GM12874 (cell line): Measurements from ENCODE around the gene ATP5F1B.

Source experiments
- TF ChIP-seq, protein P1 (sequence below): IDR thresholded peaks from 2 replicates; pipeline ENCODE4 v1.5.1; 2011; ENCODE audit warnings: low read depth, mild to moderate bottlenecking, control low read depth, low read length, moderate library complexity; ENCODE audit not compliant: insufficient read depth

The ATP5F1B gene

DNA sequence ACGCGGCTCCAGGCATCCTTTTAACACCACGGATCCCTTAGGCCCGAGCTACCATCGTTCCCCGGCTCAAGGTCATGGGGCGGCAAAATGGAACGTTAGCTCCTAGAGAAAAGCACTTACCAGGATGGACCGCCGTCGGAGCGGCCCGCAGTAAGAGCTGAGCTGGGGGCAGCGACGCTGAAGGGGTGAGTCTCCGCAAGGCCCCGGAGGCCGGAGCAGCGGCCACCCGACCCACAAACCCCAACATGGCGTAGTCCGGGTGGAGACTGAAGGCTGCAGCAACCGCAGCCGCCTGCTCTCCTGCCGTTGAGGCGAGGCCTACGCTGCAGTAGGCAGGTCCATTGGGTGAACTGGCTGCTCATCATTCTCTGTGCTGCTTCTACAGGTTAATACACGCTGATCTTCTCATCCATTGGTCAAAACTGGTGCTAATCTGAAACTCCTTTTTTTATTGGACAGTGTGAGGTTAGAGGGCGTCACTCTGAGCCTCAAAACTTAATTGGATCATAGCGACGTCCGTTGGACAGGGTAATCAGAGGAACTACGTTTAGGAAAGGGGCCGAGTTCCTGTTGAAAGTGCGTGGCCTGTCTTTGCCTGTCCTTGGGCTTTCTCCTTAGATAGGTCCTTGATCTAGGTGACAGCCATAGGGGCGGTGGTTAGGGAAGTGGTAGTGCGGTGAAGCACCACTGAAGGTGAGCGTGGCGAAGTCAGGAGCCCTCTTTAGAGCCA is at the start of gene ATP5F1B:
Gene ATP5F1B, minus strand, starts transcription at position 268 of the 730 bp plus-strand sequence. Its CDS starts 21 bp downstream, at position 247.
- TF ChIP-seq, protein P1, sequence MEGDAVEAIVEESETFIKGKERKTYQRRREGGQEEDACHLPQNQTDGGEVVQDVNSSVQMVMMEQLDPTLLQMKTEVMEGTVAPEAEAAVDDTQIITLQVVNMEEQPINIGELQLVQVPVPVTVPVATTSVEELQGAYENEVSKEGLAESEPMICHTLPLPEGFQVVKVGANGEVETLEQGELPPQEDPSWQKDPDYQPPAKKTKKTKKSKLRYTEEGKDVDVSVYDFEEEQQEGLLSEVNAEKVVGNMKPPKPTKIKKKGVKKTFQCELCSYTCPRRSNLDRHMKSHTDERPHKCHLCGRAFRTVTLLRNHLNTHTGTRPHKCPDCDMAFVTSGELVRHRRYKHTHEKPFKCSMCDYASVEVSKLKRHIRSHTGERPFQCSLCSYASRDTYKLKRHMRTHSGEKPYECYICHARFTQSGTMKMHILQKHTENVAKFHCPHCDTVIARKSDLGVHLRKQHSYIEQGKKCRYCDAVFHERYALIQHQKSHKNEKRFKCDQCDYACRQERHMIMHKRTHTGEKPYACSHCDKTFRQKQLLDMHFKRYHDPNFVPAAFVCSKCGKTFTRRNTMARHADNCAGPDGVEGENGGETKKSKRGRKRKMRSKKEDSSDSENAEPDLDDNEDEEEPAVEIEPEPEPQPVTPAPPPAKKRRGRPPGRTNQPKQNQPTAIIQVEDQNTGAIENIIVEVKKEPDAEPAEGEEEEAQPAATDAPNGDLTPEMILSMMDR = no peak

DNA sequence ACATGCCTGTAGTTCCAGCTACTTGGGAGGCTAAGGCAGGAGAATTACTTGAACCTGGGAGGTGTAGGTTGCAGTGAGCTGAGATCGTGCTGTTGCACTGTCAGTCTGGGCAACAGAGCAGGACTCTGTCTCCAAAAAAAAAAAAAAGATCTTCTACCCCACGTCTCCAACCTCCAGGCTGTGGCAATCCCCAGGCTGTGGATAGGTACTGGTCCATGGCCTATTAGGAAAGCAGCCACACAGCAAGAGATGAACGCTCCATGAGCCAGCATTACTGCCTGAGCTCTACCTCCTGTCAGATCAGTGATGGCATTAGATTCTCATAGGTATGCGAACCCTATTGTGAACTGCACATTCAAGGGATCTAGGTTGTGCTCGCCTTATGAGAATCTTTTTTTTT is 48.4 kb upstream of the ATP5F1B start:
- TF ChIP-seq, protein P1 = no peak

DNA sequence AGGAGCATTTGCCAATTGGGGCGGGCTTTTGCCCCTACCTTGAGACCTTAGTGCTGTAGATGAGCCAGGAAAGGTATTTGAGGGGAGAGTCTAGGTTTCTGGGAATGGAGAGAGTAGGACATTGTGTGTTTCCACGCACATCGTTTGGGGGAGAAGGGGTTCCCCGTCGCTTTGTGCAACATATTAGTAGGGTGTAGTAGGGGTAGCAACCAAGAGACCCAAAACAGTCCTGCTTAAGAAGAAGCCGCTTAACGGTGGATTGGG is 43.0 kb upstream of the ATP5F1B start:
- TF ChIP-seq, protein P1 = no peak

DNA sequence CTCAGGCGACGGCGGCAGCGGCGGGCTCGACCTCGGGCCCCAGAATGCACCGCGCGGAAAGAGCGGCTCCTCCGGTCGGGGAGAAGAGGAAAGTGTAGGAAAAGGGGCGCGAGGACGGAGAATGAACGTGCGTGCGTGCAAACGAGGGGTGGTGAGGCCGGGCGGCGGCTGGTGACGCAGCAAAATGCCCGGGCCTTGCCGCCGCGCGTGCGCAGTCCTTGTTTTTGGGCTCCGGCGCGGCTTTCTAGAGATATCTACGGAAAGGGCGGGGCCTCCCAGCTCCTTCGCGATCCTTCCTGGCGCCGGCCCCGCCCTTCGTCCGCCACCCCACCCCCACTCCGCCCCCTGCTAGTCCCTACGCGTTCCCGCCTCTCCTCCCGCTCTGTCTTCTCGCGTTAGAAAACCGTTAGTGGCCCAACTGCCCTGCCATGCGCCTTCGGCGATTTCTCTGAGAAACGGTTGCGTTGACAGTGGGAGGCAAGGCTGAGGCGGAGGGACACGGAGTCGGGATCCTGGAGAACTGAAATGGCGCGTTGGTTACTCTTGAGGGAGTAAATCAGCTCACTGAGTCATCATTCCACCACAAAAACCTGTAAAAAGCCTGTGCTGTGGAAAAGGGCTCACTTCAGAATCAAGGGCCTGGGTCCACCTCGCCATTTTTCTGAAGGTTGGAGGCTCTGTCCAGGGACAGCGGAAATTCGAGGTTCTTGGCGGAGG is 42.5 kb upstream of the ATP5F1B start, which contains the start of gene PTGES3:
Gene PTGES3, minus strand, starts transcription at position 156 of the 717 bp plus-strand sequence. CDS start 285 bp downstream, outside the sequence.
- TF ChIP-seq, protein P1 = no peak

DNA sequence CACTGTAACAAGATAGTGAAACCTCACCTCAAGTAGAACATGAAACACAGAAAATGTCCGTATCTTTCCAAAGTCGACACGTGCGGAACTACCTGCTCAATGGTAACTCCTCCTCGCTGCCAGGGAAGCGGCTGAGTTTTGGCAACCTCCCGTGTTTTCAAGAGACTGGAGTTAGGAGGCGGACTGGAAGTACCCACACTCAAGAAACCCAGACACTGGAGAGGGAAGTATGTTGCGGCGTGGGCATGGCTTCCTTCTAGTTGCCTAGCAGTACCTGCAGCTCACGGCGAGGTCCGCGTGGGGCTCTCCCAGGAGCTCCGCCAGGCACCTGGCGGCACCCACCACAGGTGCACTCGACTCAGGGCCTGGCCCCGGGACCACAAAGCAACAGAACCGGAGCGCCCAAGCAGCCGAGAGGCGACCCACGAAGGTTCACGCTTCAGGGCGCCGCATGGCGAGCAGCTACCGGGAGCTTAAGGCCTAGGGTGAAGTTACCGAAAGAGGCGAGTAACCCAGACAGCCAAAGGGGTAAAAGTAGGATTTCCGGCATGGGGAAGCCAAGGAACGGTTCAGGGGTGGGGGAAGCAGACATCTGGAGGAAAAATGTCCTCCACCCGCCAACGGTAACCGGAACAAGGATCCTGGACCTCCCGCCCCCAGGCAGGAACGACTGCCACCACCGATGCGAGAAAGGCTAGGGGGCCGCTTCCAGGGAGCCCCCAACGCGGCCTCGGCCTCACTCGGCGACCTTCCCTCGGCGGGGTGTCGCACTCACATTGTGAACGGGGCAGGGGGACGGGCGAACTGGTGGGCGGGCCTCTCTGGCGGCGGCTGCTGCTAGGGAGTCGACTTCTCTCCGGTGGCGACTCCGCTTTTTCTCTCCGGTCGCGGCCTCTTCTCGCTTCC is 41.7 kb upstream of the ATP5F1B start:
- TF ChIP-seq, protein P1 = no peak

DNA sequence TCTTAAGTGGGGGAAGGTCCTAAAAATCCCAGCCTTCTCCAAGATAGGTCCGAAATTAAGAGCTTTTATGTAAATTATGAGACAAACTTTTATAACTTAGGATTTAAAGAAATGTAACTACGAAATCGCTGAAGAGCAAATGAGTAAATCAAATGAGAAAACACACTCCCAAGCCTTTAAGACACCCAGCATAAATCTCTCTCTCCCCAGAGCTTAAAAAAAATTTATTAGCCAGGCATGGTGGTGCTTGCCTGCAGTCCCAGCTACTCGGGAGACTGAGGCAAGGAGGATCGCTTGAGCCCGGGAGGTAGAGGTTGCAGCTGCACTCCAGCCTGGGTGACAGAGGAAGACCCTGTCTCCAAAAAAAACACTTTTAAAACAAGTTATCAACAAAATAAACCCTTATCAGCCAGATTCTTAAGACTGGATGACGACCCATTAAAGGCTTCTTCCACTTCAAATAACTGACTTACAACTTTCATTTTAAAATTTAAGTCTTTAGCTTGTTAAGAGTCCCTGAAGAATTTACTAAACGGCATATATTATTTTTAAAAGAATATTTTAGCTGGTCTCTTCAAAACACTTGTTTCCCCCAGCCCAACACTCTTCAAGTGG is 39.1 kb upstream of the ATP5F1B start:
- TF ChIP-seq, protein P1 = no peak
